ENCODE measurements around the gene PCGF3. TPM values are rescaled to one million over a fixed set of nuclear protein-coding genes. Genes with fewer than 3 reads are reported as not detected.
A peak's percentile ranks its signal among the peaks of the same experiment; 100 is the strongest.
"Not testable (repeated sequence)": the region's sequence is repeated elsewhere in the genome, so short reads cannot be mapped to it uniquely, and the experiment has no call there.

The PCGF3 gene
- total and polyA plus RNA-seq, 3 experiments from 2014 or later: 4.8 to 26.1 (median 24.7) TPM

GRCh38 chr4:730946-731904 is 25.6 kb downstream of the PCGF3 start:
- POLR2A ChIA-PET; CTCF ChIA-PET; H3K4me3 Mint-ChIP-seq; H3K27ac ChIP-seq (ENCODE audit: low read depth, low read length); H3K4me3 ChIP-seq (ENCODE audit: low read length); H3K9me3 Mint-ChIP-seq; H3K27ac Mint-ChIP-seq; H3K27me3 Mint-ChIP-seq; DNase-seq; H3K4me1 ChIP-seq (ENCODE audit: insufficient read depth, low read length); H3K9me3 ChIP-seq (ENCODE audit: low read length); H3K27me3 ChIP-seq (ENCODE audit: insufficient read depth, low read length, poor library complexity, severe bottlenecking): not testable (repeated sequence)
- Mint-ChIP-seq H3K36me3 (peaks cover 0 to 45% (median 5%) of the 10 kb centered on the region in 3 donors), H3K4me1 (peaks cover 4 to 10% (median 10%) of the 10 kb centered on the region in 3 donors)
- peaks cover 14% of the 10 kb centered on the region for H3K36me3 ChIP-seq (ENCODE audit: insufficient read depth, low read length)

DNA sequence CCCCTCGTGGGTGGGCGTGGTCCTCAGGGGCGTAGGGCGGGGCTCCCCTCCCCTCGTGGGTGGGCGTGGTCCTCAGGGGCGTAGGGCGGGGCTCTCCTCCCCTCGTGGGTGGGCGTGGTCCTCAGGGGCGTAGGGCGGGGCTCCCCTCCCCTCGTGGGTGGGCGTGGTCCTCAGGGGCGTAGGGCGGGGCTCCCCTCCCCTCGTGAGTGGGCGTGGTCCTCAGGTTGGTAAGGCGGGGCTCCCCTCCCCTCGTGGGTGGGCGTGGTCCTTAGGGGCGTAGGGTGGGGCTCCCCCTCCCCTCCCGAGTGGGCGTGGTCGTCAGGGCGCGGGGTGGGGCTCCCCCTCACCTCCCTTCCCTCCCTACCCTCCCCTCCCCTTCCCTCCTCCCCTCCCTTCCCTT is 26.3 kb downstream of the PCGF3 start:
- CTCF ChIA-PET: interaction anchor here (1.2 kb wide), 1 partner anchor 11 kb away, joined by 4 read pairs; no protein-coding TSS in a partner anchor
- not testable (repeated sequence) for H3K4me3 Mint-ChIP-seq, DNase-seq

DNA sequence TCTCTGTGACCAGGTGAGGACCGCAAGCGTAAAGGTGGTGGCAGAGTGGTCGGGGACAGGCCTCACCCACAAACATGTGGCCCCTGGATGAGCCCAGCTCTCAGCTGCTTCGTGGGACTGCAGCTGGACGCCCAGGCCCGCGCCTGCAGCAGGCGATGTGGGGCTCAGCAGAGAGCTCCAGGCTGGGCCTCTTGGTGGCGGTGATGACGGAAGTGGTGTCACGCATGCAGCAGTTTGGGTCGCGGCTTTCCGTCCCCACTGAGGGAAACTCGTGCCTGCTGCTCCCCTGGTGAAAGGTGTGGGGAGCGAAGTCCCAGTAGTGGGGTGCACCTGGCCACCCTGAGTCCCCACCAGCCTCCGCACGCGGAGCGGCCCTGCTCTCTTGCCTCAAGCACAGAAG is 26.9 kb downstream of the PCGF3 start:
- no peak for DNase-seq
- Mint-ChIP-seq H3K4me3 (no peak overlapping the region), H3K36me3 (peaks cover 0 to 49% (median 6%) of the 10 kb centered on the region in 3 donors), H3K27ac (no peak overlapping the region), H3K4me1 (peaks cover 2 to 7% (median 4%) of the 10 kb centered on the region in 3 donors), H3K27me3 (peaks cover 0 to 2% of the 10 kb centered on the region in 2 donors), H3K9me3 (no peaks in the 10 kb centered on the region)
- Histone ChIP-seq H3K27me3 (ENCODE audit: insufficient read depth, low read length, poor library complexity, severe bottlenecking) (no peaks in the 10 kb centered on the region), H3K4me1 (ENCODE audit: insufficient read depth, low read length) (no peaks in the 10 kb centered on the region), H3K27ac (ENCODE audit: low read depth, low read length) (no peak overlapping the region), H3K36me3 (ENCODE audit: insufficient read depth, low read length) (peaks cover 17% of the 10 kb centered on the region), H3K9me3 (ENCODE audit: low read length) (no peaks in the 10 kb centered on the region), H3K4me3 (ENCODE audit: low read length) (no peak overlapping the region)
- POLR2A ChIA-PET: no interaction called here
- CTCF ChIA-PET: interaction anchor here (1.2 kb wide), 1 partner anchor 10 kb away, joined by 4 read pairs; no protein-coding TSS in a partner anchor

More for the DNA sequence above, 26.3 kb downstream of the PCGF3 start:
- H3K36me3 Mint-ChIP-seq: peaks cover 0 to 45% (median 5%) of the 10 kb centered on the region in 3 donors
- H3K9me3 ChIP-seq (ENCODE audit: low read length); POLR2A ChIA-PET; H3K4me3 ChIP-seq (ENCODE audit: low read length); H3K27ac Mint-ChIP-seq; H3K27me3 ChIP-seq (ENCODE audit: insufficient read depth, low read length, poor library complexity, severe bottlenecking); H3K27ac ChIP-seq (ENCODE audit: low read depth, low read length); H3K4me1 Mint-ChIP-seq; H3K9me3 Mint-ChIP-seq; H3K4me1 ChIP-seq (ENCODE audit: insufficient read depth, low read length); H3K27me3 Mint-ChIP-seq: not testable (repeated sequence)
- peaks cover 14% of the 10 kb centered on the region for H3K36me3 ChIP-seq (ENCODE audit: insufficient read depth, low read length)

DNA sequence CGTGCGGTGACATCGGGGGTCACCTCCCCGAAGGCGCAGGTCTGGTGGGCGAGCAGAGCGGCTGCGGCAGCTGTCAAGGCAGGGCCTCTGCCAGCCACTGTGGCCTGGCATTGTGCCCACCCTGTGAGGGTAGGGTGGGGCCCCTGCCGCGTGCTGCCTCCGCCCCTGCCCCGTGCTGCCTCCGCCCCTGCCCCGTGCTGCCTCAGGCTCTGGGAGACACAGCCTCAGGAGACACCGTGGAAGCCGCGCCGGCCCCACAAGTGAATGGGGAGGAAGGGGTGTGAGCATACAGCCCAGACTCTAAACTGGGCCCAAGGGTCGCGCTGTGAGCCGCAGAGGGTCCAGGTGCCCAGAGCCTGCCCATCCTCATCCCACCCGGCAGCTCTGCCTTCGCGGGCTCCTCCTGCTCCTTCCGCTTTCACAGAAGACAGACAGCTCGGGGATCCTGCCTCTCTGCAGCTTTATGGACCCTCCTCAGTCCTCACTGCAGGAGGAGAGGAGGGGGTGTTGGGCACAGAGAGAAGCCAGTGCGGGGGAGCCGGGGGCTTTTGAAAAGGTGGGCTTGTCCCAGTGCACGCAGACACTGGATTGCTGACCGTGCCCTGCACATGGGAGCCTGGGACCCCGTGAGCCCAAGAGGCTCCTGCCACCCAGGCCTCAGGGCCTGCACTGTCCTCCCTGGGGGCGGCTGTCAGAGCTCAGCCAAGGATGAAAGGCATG is 27.4 kb downstream of the PCGF3 start:
- no peak overlapping the region for H3K27ac ChIP-seq (ENCODE audit: low read depth, low read length)
- H3K36me3 Mint-ChIP-seq: peaks cover 0 to 51% (median 8%) of the 10 kb centered on the region in 3 donors
- H3K36me3 ChIP-seq (ENCODE audit: insufficient read depth, low read length): peaks cover 23% of the 10 kb centered on the region
- H3K9me3 ChIP-seq (ENCODE audit: low read length): no peaks in the 10 kb centered on the region
- peaks cover 0 to 4% (median 4%) of the 10 kb centered on the region in 3 donors for H3K4me1 Mint-ChIP-seq
- H3K27ac Mint-ChIP-seq: no peak overlapping the region
- peaks cover 0 to 2% of the 10 kb centered on the region in 2 donors for H3K27me3 Mint-ChIP-seq
- CTCF ChIA-PET: interaction anchor here (0.8 to 1.2 kb wide), 2 partner anchors 9 to 10 kb away, joined by 4 read pairs; no protein-coding TSS in a partner anchor
- no peak overlapping the region for H3K4me3 Mint-ChIP-seq
- no peak overlapping the region for H3K4me3 ChIP-seq (ENCODE audit: low read length)
- no peaks in the 10 kb centered on the region for H3K27me3 ChIP-seq (ENCODE audit: insufficient read depth, low read length, poor library complexity, severe bottlenecking)
- POLR2A ChIA-PET: no interaction called here
- H3K9me3 Mint-ChIP-seq: no peaks in the 10 kb centered on the region
- H3K4me1 ChIP-seq (ENCODE audit: insufficient read depth, low read length): no peaks in the 10 kb centered on the region
- no peak for DNase-seq

- Mint-ChIP-seq H3K4me3 (no peak overlapping the region), H3K4me1 (peaks cover 0 to 4% (median 4%) of the 10 kb centered on the region in 3 donors), H3K36me3 (peaks cover 0 to 54% (median 8%) of the 10 kb centered on the region in 3 donors), H3K27me3 (peaks cover 0 to 2% of the 10 kb centered on the region in 2 donors), H3K27ac (no peak overlapping the region), H3K9me3 (no peaks in the 10 kb centered on the region)
- H3K27me3 ChIP-seq (ENCODE audit: insufficient read depth, low read length, poor library complexity, severe bottlenecking): no peaks in the 10 kb centered on the region
- no peaks in the 10 kb centered on the region for H3K9me3 ChIP-seq (ENCODE audit: low read length)
- no peak overlapping the region for H3K27ac ChIP-seq (ENCODE audit: low read depth, low read length)
- ChIA-PET POLR2A (no interaction called here), CTCF (interaction anchor here (0.8 kb wide), 1 partner anchor 9 kb away, joined by 4 read pairs; no protein-coding TSS in a partner anchor)
- DNase-seq: no peak
- no peak overlapping the region for H3K4me3 ChIP-seq (ENCODE audit: low read length)
- no peaks in the 10 kb centered on the region for H3K4me1 ChIP-seq (ENCODE audit: insufficient read depth, low read length)
- peaks cover 23% of the 10 kb centered on the region for H3K36me3 ChIP-seq (ENCODE audit: insufficient read depth, low read length)
These were observed 28.0 kb downstream of the PCGF3 start for GRCh38 chr4:733631-733980.

DNA sequence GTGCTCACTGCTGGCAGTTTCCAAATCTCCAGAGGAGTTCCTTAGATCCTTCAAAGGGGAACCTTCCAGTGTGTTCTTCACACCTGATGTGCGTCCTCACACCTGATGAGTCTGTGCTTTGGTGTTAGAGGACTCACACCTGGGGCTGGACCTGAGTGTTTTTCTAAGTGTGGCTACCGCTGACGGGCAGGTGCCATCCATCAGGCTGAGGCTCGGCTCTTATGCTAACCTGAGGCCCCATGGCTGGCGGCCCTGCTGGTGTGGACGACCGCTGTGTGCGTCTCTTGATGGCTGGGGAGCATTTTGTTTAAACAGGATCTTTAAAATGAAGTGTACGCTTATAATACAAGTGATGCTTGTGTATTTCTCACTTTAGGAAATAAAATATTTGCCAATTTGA is 28.4 kb downstream of the PCGF3 start:
- Mint-ChIP-seq H3K4me3 (no peak overlapping the region), H3K27me3 (peaks cover 0 to 2% of the 10 kb centered on the region in 2 donors), H3K4me1 (peaks cover 0 to 4% (median 4%) of the 10 kb centered on the region in 3 donors), H3K36me3 (peaks cover 0 to 56% (median 8%) of the 10 kb centered on the region in 3 donors), H3K27ac (peak overlapping the region in 2 of 8 donors; percentile 26 to 29), H3K9me3 (no peaks in the 10 kb centered on the region)
- Histone ChIP-seq H3K36me3 (ENCODE audit: insufficient read depth, low read length) (peaks cover 23% of the 10 kb centered on the region), H3K4me1 (ENCODE audit: insufficient read depth, low read length) (no peaks in the 10 kb centered on the region), H3K9me3 (ENCODE audit: low read length) (no peaks in the 10 kb centered on the region), H3K4me3 (ENCODE audit: low read length) (no peak overlapping the region), H3K27ac (ENCODE audit: low read depth, low read length) (no peak overlapping the region), H3K27me3 (ENCODE audit: insufficient read depth, low read length, poor library complexity, severe bottlenecking) (no peaks in the 10 kb centered on the region)
- CTCF ChIA-PET: interaction anchor here (0.8 kb wide), 1 partner anchor 8 kb away, joined by 4 read pairs; no protein-coding TSS in a partner anchor
- DNase-seq: no peak
- POLR2A ChIA-PET: no interaction called here

- Mint-ChIP-seq H3K9me3 (no peaks in the 10 kb centered on the region), H3K27ac (no peak overlapping the region), H3K4me1 (peaks cover 0 to 2% (median 0%) of the 10 kb centered on the region in 3 donors), H3K36me3 (peaks cover 0 to 56% (median 8%) of the 10 kb centered on the region in 3 donors), H3K27me3 (peaks cover 0 to 2% of the 10 kb centered on the region in 2 donors), H3K4me3 (no peak overlapping the region)
- H3K4me3 ChIP-seq (ENCODE audit: low read length): no peak overlapping the region
- no peaks in the 10 kb centered on the region for H3K27me3 ChIP-seq (ENCODE audit: insufficient read depth, low read length, poor library complexity, severe bottlenecking)
- ChIA-PET POLR2A (no interaction called here), CTCF (no interaction called here)
- H3K36me3 ChIP-seq (ENCODE audit: insufficient read depth, low read length): peaks cover 23% of the 10 kb centered on the region
- H3K27ac ChIP-seq (ENCODE audit: low read depth, low read length): no peak overlapping the region
- no peaks in the 10 kb centered on the region for H3K4me1 ChIP-seq (ENCODE audit: insufficient read depth, low read length)
- DNase-seq: no peak
- no peaks in the 10 kb centered on the region for H3K9me3 ChIP-seq (ENCODE audit: low read length)
These were observed 29.3 kb downstream of the PCGF3 start for GRCh38 chr4:734951-735350.

DNA sequence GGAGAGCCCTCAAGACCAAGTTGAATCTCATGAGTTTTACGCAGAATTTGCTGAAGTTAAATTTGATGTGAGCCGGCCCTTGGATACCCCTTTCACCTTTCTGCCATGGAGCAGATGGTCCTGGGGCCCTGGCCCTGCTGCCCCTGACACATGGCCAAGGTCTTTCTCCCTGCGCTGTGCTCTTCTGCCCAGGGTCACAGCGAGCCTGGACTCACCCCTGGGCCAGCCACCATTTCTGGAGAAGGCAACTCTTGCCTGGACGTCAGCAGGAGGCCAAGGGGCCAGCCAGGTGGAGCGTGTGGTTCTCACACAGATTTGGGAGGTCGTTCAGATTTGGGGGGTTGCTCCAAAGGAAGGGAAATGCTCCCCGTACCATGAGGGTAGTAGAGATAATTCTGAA is 30.0 kb downstream of the PCGF3 start:
- ChIA-PET POLR2A (no interaction called here), CTCF (no interaction called here)
- peaks cover 23% of the 10 kb centered on the region for H3K36me3 ChIP-seq (ENCODE audit: insufficient read depth, low read length)
- DNase-seq: no peak
- Mint-ChIP-seq H3K4me3 (no peak overlapping the region), H3K36me3 (peaks cover 0 to 56% (median 8%) of the 10 kb centered on the region in 3 donors), H3K9me3 (no peaks in the 10 kb centered on the region), H3K4me1 (peaks cover 0 to 2% (median 0%) of the 10 kb centered on the region in 3 donors), H3K27ac (peak overlapping the region in 1 of 8 donors; percentile 50), H3K27me3 (peaks cover 0 to 2% of the 10 kb centered on the region in 2 donors)
- no peaks in the 10 kb centered on the region for H3K9me3 ChIP-seq (ENCODE audit: low read length)
- H3K4me1 ChIP-seq (ENCODE audit: insufficient read depth, low read length): no peaks in the 10 kb centered on the region
- no peak overlapping the region for H3K4me3 ChIP-seq (ENCODE audit: low read length)
- H3K27ac ChIP-seq (ENCODE audit: low read depth, low read length): no peak overlapping the region
- H3K27me3 ChIP-seq (ENCODE audit: insufficient read depth, low read length, poor library complexity, severe bottlenecking): no peaks in the 10 kb centered on the region

Data from CD8-positive, alpha-beta memory T cell (primary cell).